Measurements from ENCODE around the gene TBXT. TPM values are rescaled to one million over a fixed set of nuclear protein-coding genes. Genes with fewer than 3 reads are reported as not detected.

TBXT gene, protein sequence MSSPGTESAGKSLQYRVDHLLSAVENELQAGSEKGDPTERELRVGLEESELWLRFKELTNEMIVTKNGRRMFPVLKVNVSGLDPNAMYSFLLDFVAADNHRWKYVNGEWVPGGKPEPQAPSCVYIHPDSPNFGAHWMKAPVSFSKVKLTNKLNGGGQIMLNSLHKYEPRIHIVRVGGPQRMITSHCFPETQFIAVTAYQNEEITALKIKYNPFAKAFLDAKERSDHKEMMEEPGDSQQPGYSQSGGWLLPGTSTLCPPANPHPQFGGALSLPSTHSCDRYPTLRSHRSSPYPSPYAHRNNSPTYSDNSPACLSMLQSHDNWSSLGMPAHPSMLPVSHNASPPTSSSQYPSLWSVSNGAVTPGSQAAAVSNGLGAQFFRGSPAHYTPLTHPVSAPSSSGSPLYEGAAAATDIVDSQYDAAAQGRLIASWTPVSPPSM
- total RNA-seq (ENCODE audit: unreplicated experiment), result 44.8 TPM
- long read RNA-seq, partial matches to known transcripts, result 3 of 8 reads
- long read RNA-seq, other reads (novel, unspliced or antisense), result 3 of 8 reads

DNA sequence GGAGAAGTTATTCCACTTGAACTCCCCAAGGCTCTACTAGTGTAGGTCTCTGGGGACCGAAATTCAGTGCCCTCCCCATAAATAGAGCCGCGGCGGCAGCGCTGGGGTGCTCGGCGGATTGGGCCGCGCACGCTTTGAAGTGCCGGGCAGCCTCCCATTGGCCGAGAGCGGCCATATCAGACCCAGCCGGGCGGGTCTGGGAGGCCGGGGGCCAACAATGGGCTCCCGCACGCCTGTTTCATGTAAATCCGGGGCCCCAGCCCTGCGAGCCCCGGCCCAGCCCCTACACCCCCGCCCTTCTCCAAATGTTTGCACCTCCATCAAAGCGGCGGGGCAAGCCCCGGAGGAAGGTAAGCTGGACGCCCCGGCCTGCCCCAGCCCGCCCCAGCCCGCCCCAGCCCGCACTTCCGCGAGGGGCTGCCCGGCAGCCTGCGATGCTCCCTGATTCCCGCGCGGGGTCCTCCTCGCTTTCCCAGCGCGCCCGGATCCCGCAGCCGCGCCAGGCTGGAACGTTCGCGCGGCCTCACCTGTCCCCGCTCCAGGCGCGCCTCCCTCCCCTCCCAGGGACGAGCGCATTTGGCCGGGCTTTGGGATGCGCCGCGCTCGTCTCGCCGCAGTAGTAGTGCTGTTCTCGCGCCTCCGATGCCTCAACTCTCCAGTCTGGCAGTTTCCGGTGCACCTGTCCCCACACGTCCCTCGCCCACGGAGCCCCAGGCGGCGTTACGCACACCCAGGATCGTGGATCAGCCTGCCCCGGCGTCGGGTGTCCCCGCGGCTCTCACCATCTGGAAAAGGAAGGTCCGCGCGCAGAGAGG lies at the start of gene TBXT:
TSS of gene TBXT (minus strand) at position 51 of the 815 bp plus-strand sequence. CDS start 260 bp downstream, outside the sequence.
- no peaks in the 10 kb centered on the region for H3K9me3 Mint-ChIP-seq (ENCODE audit: unreplicated experiment)
- TF ChIP-seq, protein P1, sequence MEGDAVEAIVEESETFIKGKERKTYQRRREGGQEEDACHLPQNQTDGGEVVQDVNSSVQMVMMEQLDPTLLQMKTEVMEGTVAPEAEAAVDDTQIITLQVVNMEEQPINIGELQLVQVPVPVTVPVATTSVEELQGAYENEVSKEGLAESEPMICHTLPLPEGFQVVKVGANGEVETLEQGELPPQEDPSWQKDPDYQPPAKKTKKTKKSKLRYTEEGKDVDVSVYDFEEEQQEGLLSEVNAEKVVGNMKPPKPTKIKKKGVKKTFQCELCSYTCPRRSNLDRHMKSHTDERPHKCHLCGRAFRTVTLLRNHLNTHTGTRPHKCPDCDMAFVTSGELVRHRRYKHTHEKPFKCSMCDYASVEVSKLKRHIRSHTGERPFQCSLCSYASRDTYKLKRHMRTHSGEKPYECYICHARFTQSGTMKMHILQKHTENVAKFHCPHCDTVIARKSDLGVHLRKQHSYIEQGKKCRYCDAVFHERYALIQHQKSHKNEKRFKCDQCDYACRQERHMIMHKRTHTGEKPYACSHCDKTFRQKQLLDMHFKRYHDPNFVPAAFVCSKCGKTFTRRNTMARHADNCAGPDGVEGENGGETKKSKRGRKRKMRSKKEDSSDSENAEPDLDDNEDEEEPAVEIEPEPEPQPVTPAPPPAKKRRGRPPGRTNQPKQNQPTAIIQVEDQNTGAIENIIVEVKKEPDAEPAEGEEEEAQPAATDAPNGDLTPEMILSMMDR (IDR thresholded peaks at IDR 0.05; ENCODE audit: unreplicated experiment), result no peak
- peaks cover 28% of the 10 kb centered on the region for H3K4me1 Mint-ChIP-seq (ENCODE audit: unreplicated experiment)
- H3K27me3 Mint-ChIP-seq (ENCODE audit: unreplicated experiment), result peaks cover 12% of the 10 kb centered on the region
- peaks cover 7% of the 10 kb centered on the region for H3K36me3 Mint-ChIP-seq (ENCODE audit: low read depth, unreplicated experiment)
- peak within 1 kb of the TSS; percentile 88 for H3K27ac Mint-ChIP-seq (ENCODE audit: unreplicated experiment)
- peak within 1 kb of the TSS; percentile 95 for H3K4me3 Mint-ChIP-seq (ENCODE audit: unreplicated experiment)
- peak; percentile 52 for DNase-seq (ENCODE audit: low spot score)

DNA sequence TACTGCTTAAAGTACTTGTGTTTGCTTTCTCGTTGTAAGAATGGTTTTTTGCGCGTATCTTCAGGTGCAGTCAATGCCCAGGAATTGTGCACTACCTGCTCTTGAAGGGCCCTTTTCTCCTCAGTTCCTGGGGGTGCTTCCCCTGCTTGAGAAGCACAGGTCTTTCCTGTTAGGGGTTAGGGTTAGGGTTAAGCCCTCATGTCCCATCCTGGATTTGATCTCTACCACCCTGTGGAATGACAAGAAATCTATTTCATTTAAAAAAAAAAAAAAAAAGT lies 39.6 kb upstream of the TBXT start:
- Mint-ChIP-seq H3K4me1 (ENCODE audit: unreplicated experiment) (peaks cover 2% of the 10 kb centered on the region), H3K9me3 (ENCODE audit: unreplicated experiment) (no peaks in the 10 kb centered on the region), H3K27ac (ENCODE audit: unreplicated experiment) (no peak overlapping the region), H3K36me3 (ENCODE audit: low read depth, unreplicated experiment) (no peaks in the 10 kb centered on the region), H3K27me3 (ENCODE audit: unreplicated experiment) (peaks cover 3% of the 10 kb centered on the region), H3K4me3 (ENCODE audit: unreplicated experiment) (no peak overlapping the region)
- no peak for DNase-seq (ENCODE audit: low spot score)
- TF ChIP-seq, protein P1 (IDR thresholded peaks at IDR 0.05; ENCODE audit: unreplicated experiment), result no peak

- TF ChIP-seq, protein P1 (IDR thresholded peaks at IDR 0.05; ENCODE audit: unreplicated experiment), result no peak
- Mint-ChIP-seq H3K27me3 (ENCODE audit: unreplicated experiment) (peaks cover 3% of the 10 kb centered on the region), H3K36me3 (ENCODE audit: low read depth, unreplicated experiment) (no peaks in the 10 kb centered on the region), H3K27ac (ENCODE audit: unreplicated experiment) (no peak overlapping the region), H3K4me3 (ENCODE audit: unreplicated experiment) (no peak overlapping the region), H3K9me3 (ENCODE audit: unreplicated experiment) (no peaks in the 10 kb centered on the region), H3K4me1 (ENCODE audit: unreplicated experiment) (peaks cover 2% of the 10 kb centered on the region)
- no peak for DNase-seq (ENCODE audit: low spot score)
Measured at GRCh38 chr6:166206510-166207283, 39.0 kb upstream of the TBXT start.

DNA sequence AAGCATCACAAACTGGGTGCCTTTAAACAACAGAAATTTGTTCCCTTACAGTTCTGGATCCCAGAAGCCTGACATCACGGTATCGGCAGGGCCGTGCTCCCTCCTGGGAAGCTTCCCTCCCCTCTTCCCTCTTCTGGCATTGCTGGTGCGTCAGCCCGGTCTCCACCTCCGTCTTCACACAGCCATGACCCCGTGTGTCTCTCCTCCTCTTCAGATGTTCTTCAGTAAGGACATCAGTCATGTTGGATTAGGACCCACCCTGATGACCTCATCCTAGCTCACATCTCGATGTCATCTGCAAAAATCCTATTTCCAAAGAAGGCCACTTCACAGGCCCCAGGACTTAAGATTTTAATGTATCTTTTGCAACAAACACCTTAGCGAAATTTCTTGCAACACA lies 38.4 kb upstream of the TBXT start:
- Mint-ChIP-seq H3K36me3 (ENCODE audit: low read depth, unreplicated experiment) (no peaks in the 10 kb centered on the region), H3K9me3 (ENCODE audit: unreplicated experiment) (no peaks in the 10 kb centered on the region), H3K27me3 (ENCODE audit: unreplicated experiment) (peaks cover 3% of the 10 kb centered on the region), H3K27ac (ENCODE audit: unreplicated experiment) (no peak overlapping the region), H3K4me1 (ENCODE audit: unreplicated experiment) (peaks cover 2% of the 10 kb centered on the region), H3K4me3 (ENCODE audit: unreplicated experiment) (no peak overlapping the region)
- TF ChIP-seq, protein P1 (IDR thresholded peaks at IDR 0.05; ENCODE audit: unreplicated experiment), result no peak
- no peak for DNase-seq (ENCODE audit: low spot score)
